Epithelial cell of proximal tubule (primary cell): ENCODE data around the gene NR3C2. TPM values are rescaled to one million over a fixed set of nuclear protein-coding genes. Genes with fewer than 3 reads are reported as not detected.
A peak's percentile ranks its signal among the peaks of the same experiment; 100 is the strongest.

ENCODE experiments used
- DNase-seq: peaks from one replicate; pipeline ENCODE4 v3.0.0-alpha.2; 2011; ENCODE audit warnings: low read depth
- H3K4me3 ChIP-seq: 2 replicates; pipeline ENCODE4 v1.5.1; 2011; ENCODE audit warnings: low read depth, mild to moderate bottlenecking, low read length
- total RNA-seq: library from RNA; depleted of rRNA; stranded (reverse); fragments of >200 nt; gene quantifications from 2 replicates; pipeline ENCODE4 v1.2.3, GENCODE V29; 2015
- TF ChIP-seq, protein P1 (sequence below): conservative IDR thresholded peaks from 2 replicates; pipeline ENCODE4 v1.5.1; 2012; ENCODE audit warnings: low read depth, mild to moderate bottlenecking, low read length

The NR3C2 gene
- total RNA-seq, 1 donor from 2014 or later, result 0.98 TPM

DNA sequence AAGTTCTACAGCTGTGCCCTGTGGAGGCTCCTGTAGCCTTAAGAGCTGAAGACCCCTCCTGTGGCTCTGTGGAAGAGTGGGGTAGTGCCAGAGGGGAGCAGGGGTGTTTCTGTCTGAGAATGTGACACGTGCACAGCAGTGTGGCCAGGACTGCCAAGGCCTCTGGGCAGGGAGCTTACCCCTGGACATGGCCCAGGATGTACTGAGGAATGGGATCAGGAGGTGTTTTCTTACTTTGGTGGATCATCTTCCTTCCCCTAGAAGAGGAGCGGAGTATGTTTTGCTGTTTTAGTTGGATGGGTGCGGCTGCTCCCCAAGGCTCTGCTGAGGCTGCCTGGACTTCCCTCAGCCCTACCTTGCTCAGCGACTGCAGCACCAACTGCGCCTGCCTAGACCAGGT lies 367.8 kb downstream of the NR3C2 start:
- TF ChIP-seq, protein P1, sequence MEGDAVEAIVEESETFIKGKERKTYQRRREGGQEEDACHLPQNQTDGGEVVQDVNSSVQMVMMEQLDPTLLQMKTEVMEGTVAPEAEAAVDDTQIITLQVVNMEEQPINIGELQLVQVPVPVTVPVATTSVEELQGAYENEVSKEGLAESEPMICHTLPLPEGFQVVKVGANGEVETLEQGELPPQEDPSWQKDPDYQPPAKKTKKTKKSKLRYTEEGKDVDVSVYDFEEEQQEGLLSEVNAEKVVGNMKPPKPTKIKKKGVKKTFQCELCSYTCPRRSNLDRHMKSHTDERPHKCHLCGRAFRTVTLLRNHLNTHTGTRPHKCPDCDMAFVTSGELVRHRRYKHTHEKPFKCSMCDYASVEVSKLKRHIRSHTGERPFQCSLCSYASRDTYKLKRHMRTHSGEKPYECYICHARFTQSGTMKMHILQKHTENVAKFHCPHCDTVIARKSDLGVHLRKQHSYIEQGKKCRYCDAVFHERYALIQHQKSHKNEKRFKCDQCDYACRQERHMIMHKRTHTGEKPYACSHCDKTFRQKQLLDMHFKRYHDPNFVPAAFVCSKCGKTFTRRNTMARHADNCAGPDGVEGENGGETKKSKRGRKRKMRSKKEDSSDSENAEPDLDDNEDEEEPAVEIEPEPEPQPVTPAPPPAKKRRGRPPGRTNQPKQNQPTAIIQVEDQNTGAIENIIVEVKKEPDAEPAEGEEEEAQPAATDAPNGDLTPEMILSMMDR, result no peak
- H3K4me3 ChIP-seq, result no peak overlapping the region
- no peak for DNase-seq

DNA sequence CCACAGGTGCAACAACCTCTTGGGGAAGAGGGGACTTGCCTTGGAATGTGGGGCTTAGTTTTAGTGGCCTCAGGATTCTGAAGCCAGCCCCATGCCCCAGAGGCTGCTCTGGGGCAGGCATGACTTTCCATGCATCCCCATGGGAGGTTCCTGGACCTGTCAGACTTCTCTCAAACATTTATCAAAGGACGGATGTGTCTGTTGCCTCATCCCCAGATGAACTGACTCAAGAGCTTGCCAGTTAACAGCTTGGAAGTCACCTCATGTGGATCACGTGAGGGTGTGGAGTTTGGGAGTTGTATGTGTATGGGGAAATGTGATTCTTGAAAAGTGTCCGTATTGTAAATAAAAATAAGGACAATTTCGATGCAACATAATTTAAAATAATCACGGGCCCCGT lies 368.9 kb downstream of the NR3C2 start:
- DNase-seq, result no peak
- TF ChIP-seq, protein P1, result no peak
- no peak overlapping the region for H3K4me3 ChIP-seq

DNA sequence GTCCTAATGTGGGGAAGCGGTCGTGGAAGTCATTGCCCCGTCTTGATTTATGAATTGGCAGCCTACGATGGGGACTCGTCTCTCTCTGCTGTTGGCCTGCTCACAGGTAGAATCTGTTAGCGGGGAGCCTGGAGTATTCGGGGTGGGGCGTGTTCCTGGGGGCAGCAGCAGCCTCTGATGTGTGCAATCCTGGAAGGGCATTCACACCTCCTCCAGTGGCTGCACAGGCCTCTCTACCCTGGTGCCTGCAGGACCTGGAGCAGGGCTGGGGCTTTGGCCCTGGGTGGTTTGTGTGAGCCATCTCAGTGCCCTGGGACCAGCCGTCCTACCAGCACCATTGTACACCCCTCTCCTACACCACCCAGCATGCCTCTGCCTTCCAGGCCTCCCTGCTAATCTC lies 369.4 kb downstream of the NR3C2 start:
- no peak overlapping the region for H3K4me3 ChIP-seq
- DNase-seq, result no peak
- TF ChIP-seq, protein P1, result no peak

DNA sequence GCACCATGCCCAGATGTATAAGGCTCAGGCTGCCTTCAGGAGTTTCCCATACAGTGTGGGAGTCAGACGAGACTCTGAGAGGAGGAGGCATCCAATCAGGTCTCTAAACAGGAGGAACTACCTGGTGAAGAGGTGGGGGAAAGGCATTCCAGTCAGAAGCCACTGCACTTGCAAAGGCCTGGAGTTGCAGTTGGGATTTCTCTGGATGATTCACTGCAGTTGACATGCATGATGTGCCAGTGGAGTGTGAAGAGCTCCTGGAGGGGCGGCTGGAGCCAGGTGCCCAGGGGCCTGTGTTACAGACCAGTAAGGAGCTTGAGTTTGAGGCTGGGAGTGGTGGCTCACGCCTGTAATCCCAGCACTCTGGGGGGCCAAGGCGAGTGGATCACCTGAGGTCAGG lies 371.2 kb downstream of the NR3C2 start:
- no peak overlapping the region for H3K4me3 ChIP-seq
- peak; percentile 54 for DNase-seq
- TF ChIP-seq, protein P1, result no peak

DNA sequence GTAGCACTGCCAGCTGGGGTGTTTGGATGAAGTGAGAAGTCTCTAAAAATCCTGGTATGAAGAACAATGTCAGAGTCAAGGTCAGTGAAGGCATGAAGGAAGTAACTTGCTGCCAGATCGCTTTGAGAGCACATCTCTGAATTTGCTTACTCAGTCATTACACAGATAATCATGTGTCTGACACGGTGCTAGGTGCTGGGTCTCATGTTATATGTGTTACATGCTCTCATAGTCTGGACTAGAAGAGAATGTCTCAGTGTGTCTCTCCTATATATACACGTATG lies 372.4 kb downstream of the NR3C2 start:
- H3K4me3 ChIP-seq, result no peak overlapping the region
- TF ChIP-seq, protein P1, result no peak
- DNase-seq, result no peak

DNA sequence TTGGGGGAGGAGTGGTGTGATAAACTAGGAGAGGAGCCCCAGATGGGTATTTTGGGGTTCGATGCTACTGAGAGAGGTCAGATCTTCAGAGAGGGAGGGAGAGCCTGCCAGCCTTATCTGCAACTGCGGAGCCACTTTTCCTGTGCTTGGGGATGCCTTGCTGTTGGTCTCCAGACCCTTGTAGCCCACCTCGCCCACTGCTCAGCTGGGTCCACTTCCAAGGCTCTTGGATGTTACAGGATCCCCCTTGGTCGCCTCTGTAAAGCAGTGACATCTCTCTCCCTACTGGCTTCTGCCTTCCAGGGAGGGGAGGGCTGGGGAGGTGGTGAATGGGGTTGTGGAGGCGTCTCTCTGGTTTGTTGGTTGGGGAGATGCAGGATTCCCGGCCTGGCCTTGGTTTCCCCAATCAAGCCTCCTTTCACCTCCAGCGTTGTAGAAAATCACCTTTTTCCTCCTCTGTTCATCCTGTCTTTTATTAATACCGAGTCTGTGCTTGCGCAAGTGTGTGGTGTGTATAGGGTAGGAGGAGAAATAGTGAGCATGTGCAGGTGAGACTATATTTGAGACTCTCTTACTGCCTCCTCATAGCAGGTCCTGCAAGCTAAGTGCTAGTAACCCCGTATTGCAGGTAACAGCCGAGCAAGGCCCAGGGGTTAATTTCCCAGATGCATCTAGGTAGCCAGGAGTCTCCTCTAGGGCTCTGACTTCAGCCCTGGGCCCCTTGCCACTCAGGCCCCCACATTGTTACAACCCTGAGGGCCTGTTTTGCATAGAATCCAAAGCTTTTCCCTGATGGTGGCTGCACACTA lies 372.9 kb downstream of the NR3C2 start:
- H3K4me3 ChIP-seq, result no peak overlapping the region
- no peak for DNase-seq
- TF ChIP-seq, protein P1, result no peak

DNA sequence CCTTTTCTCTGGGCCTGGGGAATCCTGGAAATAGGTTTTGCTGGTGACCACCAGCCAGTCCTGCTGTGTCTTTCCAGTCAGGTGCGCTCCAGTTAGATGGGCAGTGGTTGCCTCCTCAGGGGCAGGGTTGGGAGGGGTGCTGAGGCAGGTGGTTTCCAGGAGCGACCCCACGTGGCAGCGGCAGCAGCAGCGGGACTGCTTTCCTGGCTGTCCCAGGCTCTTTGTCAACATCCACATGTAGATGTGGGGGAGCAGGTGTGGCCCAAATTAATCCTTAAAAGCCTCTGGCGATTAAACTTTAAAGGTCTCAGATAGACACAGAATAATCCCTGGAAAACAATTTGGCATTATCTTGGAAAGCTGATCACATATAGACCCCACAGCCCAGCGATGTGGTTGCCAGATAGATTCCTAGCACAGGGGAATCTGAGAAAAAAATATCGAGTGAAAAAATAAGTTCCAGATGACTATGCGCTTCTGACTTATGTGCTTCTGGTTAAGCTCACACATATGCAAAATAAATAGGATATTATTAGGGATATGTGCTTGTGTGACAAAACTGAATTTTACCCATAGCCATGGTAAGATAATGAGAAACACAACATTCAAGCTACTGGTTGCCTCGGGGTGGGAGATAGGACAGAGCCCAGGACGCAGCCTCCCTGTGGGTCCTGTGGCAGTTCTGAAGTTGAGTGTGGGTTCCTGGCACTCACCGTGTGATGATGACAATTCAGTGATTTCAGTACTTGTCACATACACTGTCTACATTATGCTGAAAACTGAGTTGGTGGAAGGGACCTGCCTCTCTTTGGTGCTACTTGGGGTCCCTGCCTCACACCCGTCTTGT lies 373.9 kb downstream of the NR3C2 start:
- TF ChIP-seq, protein P1, result no peak
- DNase-seq, result no peak
- H3K4me3 ChIP-seq, result no peak overlapping the region
